Ishikawa (cell line): ENCODE results near the gene BICRA.

Experiments used
- CREB1 ChIP-seq: IDR thresholded peaks from 2 replicates; pipeline ENCODE4 v1.6.1; 2012; ENCODE audit warnings: low read depth
- EGR1 ChIP-seq: IDR thresholded peaks from 2 replicates; pipeline ENCODE4 v1.6.1; 2012
- EP300 ChIP-seq: IDR thresholded peaks from 2 replicates; pipeline ENCODE4 v1.6.1; 2012; ENCODE audit warnings: borderline replicate concordance
- FOXM1 ChIP-seq: IDR thresholded peaks from 2 replicates; pipeline ENCODE4 v1.6.1; 2012; ENCODE audit warnings: low read depth, borderline replicate concordance
- TAF1 ChIP-seq: IDR thresholded peaks from 2 replicates; pipeline ENCODE4 v1.6.1; 2012; ENCODE audit warnings: low read depth, mild to moderate bottlenecking
- TF ChIP-seq, protein P1 (sequence below): IDR thresholded peaks from 2 replicates; pipeline ENCODE4 v1.6.1; 2012; ENCODE audit warnings: low read depth, mild to moderate bottlenecking
- TF ChIP-seq, protein P2 (sequence below): IDR thresholded peaks from 2 replicates; pipeline ENCODE4 v1.6.1; 2012
- TF ChIP-seq, protein P3 (sequence below): IDR thresholded peaks from 2 replicates; pipeline ENCODE4 v1.6.1; 2012

DNA sequence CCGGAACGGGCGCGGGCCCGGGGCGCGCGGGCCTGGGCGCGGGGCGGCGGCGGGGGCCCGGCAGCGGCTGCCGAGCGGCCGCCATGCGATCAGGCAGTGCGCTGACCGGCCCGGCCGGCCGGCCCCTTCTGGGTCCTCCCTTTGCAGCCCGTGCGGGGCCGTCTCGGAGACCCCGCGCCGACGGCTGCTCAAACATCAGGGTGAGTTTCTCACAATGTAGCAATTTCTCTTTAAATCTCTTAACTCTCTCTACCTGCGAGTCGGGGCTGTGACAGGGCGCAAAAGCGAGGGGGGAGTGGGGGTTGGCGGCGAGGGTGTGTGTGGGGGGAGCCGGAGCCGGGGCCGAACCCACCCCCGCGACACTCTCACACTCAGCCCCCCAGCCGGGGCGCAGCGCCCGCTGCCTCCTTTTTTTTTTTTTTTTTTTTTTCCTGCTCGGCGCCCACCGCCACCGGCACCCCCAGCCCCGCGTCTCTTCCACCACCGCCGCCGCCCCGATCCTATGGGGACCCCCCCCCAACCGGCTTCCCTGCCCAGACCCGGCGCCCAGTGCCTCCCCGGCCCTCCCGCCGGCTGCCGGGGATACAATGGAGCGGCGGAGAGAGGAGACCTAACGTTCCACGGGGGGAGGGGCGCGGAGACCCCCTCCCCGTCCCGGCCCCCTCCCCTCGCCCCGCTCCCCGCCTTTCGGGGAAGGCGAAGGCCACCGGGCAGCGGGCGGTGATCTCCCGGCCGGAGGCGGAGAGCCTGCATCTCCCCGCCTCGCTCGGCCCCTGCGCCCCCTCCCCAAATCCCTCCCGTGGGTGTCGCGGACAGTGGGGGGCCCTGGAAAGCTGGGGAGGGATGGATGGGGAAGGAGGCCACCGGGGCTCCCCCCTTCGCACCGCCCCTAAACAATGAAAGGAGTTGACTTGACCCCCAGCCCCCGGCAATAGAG, at the start of gene BICRA:
- peak; percentile 67 for TF ChIP-seq TAF1
- TF ChIP-seq EGR1 = no peak
- no peak for TF ChIP-seq EP300
- TF ChIP-seq, protein P1, sequence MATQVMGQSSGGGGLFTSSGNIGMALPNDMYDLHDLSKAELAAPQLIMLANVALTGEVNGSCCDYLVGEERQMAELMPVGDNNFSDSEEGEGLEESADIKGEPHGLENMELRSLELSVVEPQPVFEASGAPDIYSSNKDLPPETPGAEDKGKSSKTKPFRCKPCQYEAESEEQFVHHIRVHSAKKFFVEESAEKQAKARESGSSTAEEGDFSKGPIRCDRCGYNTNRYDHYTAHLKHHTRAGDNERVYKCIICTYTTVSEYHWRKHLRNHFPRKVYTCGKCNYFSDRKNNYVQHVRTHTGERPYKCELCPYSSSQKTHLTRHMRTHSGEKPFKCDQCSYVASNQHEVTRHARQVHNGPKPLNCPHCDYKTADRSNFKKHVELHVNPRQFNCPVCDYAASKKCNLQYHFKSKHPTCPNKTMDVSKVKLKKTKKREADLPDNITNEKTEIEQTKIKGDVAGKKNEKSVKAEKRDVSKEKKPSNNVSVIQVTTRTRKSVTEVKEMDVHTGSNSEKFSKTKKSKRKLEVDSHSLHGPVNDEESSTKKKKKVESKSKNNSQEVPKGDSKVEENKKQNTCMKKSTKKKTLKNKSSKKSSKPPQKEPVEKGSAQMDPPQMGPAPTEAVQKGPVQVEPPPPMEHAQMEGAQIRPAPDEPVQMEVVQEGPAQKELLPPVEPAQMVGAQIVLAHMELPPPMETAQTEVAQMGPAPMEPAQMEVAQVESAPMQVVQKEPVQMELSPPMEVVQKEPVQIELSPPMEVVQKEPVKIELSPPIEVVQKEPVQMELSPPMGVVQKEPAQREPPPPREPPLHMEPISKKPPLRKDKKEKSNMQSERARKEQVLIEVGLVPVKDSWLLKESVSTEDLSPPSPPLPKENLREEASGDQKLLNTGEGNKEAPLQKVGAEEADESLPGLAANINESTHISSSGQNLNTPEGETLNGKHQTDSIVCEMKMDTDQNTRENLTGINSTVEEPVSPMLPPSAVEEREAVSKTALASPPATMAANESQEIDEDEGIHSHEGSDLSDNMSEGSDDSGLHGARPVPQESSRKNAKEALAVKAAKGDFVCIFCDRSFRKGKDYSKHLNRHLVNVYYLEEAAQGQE = no peak
- TF ChIP-seq, protein P2, sequence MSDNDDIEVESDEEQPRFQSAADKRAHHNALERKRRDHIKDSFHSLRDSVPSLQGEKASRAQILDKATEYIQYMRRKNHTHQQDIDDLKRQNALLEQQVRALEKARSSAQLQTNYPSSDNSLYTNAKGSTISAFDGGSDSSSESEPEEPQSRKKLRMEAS = peak; percentile 60
- no peak for TF ChIP-seq FOXM1
- TF ChIP-seq, protein P3, sequence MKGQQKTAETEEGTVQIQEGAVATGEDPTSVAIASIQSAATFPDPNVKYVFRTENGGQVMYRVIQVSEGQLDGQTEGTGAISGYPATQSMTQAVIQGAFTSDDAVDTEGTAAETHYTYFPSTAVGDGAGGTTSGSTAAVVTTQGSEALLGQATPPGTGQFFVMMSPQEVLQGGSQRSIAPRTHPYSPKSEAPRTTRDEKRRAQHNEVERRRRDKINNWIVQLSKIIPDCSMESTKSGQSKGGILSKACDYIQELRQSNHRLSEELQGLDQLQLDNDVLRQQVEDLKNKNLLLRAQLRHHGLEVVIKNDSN = no peak
- no peak for TF ChIP-seq CREB1
